HG02938 (cell line): ENCODE results near the gene SIK3.
A peak's percentile ranks its signal among the peaks of the same experiment; 100 is the strongest.

Experiments
- ATAC-seq: cut with Tn5 transposase; IDR thresholded peaks from one replicate; pipeline ENCODE4 v1.9.1; 2021; ENCODE audit warnings: mild to moderate bottlenecking, moderate library complexity; ENCODE audit not compliant: unreplicated experiment

The SIK3 gene

DNA sequence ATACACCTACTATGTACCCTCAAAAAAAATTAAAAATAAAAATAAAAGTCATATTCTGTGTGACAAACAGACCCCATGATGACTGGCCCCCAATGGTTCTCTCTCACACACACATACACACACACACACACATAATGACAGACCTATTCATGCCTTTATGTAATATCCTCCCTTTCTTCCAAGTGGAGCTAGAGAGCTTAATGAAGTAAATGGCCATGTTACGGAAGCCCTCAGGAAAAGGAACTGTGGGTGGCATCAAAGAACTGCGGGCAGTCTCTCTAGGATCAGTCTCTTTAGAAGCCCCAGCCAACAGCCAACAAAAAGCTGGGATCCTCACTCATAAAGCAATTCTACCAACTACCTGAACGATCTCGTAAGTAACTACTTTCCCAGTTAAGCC lies 125.5 kb downstream of the SIK3 start:
- ATAC-seq, result no peak

GRCh38 chr11:116970485-116971292 lies 127.5 kb downstream of the SIK3 start:
- no peak for ATAC-seq

- no peak for ATAC-seq
Measured at GRCh38 chr11:116969694-116970093, 128.5 kb downstream of the SIK3 start.

- ATAC-seq, result no peak
Measured at GRCh38 chr11:116964269-116964668, 134.0 kb downstream of the SIK3 start.

DNA sequence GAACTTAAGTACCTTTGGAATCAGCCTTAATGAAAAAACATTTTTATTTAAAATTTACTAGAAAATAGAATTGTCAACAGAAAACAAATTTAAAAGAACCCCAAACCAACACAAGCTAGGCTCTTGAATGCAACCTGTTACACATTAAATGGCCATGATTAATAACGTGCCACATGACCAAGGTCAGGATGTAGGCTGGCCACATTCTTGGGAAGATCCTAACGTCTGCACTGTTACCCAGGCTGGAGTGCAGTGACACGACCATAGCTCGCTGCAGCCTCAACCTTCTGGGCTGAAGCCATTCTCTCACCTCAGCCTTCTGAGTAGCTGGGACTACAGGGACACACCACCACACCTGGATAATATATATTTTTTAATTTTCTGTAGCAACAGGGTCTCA lies 134.4 kb downstream of the SIK3 start:
- no peak for ATAC-seq

DNA sequence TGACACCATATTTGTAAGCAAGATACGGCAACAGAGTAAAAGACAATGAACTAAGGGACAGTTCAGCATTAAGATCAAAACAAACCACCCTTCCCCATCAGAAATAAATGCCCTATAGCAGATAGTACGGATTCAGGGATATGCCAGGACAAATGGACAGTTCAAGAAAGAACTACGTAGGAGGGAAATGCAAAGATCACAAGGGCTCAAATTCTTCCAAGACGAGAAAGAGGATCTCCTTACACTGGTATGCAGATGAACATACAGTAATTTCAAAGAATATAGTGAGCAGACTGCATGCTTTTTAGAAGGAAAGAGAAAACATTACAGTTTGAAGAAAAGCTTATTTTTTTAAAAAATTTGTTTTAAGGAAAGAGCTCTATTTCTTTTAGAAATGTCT lies 136.1 kb downstream of the SIK3 start:
- ATAC-seq, result no peak

DNA sequence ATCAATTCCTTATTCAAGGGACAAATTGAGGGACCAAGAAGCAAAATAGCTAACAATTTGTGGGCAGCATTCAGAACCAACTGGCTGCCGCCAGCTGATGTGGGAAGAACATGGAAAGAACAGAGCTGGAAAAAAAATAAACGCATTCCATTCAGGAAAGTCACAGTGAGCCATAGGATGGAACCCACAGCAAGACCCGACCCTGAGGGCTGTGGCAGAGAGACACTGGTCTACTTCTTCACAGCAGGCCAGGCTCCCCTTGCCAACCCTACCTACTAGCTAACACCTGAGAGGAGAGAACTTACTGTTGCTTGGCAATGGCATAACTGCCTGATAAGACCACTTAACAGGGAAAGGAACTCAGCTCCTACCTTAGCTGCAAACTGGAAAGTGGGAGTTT lies 137.3 kb downstream of the SIK3 start:
- ATAC-seq, result no peak

GRCh38 chr11:116958246-116958645 lies 140.0 kb downstream of the SIK3 start:
- ATAC-seq, result no peak

DNA sequence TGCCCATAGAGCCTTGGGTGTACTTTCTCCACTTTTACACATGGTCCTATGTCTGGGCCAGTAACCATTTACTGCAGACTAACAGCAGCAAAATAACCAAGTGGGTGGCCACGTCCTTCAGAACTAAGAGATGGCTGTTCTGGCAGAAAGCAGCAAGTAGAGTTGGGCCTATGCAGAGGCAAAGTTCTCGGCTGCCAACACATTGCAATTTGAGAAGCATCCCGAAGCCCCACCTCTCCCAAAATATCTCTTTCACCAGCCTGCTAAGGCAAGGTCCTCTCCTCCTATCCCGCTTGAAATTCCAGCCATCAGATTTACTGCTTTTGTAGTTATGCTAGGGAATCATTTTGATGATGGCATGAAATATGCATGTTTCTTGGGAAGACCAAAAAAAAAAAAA lies 142.3 kb downstream of the SIK3 start:
- no peak for ATAC-seq

DNA sequence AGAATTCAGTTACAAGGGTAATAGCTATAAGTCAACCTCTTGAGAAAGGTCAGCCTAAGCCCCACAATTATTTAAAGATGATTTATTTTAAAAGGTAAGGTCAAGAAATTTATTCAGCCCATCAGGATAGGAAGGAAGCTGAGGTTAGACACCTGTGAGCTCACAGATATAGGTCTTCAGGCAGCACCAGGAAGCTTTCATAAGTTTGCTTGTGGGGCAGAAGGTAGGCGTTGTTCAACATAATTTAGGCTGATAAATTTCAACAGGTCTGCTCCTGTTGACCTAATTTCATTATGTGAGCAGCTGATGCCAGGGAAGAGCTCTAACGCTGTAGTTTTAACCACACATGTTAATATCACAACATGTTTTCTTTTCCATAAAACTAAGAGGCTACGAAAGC lies 142.7 kb downstream of the SIK3 start:
- no peak for ATAC-seq

GRCh38 chr11:116953530-116954285 lies 144.5 kb downstream of the SIK3 start:
- ATAC-seq, result no peak

GRCh38 chr11:116951762-116952161 lies 146.5 kb downstream of the SIK3 start:
- no peak for ATAC-seq

- no peak for ATAC-seq
Measured at GRCh38 chr11:116950210-116950609, 148.0 kb downstream of the SIK3 start.

DNA sequence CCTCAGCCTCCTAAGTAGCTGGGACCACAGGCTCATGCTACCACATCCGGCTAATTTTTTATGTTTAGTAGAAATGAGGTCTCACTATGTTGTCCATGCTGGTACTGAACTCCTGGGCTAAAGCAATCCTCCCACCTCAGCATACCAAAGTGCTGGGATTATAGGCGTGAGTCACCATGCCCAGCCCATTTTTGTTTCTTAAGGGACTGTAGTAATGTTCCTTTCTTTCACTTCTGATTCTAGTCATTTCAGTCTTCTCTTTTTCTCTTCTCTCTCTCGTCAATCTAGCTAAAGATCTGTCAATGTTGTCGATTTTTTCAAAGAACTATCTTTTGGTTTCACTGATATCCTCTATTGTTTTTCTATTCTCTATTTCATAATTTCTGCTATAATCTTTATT lies 149.8 kb downstream of the SIK3 start:
- peak; percentile 54 for ATAC-seq

DNA sequence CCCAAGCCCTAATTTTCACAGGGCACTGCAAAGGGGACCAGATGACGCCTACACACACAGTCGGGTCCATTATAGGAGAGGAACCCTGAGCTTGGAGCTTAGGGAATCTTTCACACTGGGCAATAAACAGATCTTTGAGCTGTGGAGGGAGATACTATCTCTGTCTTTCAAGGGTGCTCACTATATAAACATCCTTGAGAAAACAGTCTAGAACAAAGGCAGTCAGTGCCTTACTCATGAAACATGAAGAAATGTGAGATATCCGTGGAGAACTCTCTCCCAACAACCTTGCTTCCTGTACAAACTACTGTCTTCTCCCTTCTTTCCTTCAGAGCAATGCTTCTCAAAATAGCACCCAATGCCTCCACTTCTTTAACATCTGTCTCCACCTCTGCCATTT lies 151.8 kb downstream of the SIK3 start:
- no peak for ATAC-seq

DNA sequence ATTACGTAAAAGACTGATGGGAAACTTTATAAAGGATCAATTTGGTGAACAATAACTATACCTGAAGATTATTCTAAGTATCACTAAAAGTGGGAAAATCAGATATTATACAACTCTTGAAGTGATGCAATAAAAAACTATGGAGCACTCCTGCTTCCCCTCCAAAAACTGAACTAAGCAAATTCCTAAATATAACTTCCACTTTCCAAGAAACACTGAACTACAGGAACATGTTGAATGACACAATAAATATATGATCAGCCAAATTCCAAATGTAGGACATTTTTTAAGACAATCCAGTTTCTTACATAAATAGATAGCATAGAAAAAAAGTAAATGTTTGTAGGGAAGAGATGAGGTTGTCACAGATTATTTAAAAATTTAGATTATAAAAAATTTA lies 158.7 kb downstream of the SIK3 start:
- no peak for ATAC-seq

DNA sequence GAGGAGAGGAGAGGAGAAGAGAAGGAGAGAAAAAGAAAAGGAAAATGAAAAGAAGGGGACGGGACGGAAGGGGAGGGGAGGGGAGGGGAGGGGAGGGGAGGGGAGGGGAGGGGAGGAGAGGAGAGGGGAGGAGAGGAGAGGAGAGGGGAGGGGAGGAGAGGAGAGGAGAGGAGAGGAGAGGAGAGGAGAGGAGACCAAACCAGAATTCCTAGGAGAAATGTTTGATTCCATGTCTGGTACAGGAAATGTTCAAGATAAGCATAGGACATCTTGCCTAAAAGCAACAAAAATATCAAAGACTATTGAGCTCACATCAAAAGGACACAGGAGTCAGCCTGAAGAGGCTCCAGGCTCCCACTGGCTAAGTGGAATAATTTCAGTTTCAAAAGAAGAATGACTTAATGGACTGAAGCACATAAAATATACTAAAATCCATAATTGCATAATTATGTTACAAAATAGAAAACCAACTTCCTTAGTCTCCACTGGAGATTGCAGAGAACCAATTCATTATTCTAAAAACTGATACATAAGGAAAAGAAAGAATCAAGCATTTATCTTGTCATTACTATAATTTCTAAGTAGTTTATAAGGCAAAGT lies 159.7 kb downstream of the SIK3 start:
- no peak for ATAC-seq

- ATAC-seq, result no peak
Measured at GRCh38 chr11:116936754-116937446, 161.3 kb downstream of the SIK3 start.

GRCh38 chr11:116935514-116935913 lies 162.7 kb downstream of the SIK3 start:
- no peak for ATAC-seq

- ATAC-seq, result no peak
Measured at GRCh38 chr11:116935089-116935488, 163.1 kb downstream of the SIK3 start.

- no peak for ATAC-seq
Measured at GRCh38 chr11:116933961-116934360, 164.3 kb downstream of the SIK3 start.
